ENCODE data around the gene RRAGD. TPM values are rescaled to one million over a fixed set of nuclear protein-coding genes. Genes with fewer than 3 reads are reported as not detected.

Gene RRAGD
- total RNA-seq, 1 donor from 2014 or later: 9.8 TPM

- peaks cover 8% of the 10 kb centered on the region for H3K36me3 Mint-ChIP-seq (ENCODE audit: low read depth, unreplicated experiment)
- peaks cover 4% of the 10 kb centered on the region for H3K27me3 Mint-ChIP-seq (ENCODE audit: unreplicated experiment)
- peaks cover 43% of the 10 kb centered on the region for H3K4me1 Mint-ChIP-seq (ENCODE audit: unreplicated experiment)
- no peak for DNase-seq (ENCODE audit: low spot score)
- H3K9me3 Mint-ChIP-seq (ENCODE audit: unreplicated experiment): no peaks in the 10 kb centered on the region
- no peak for TF ChIP-seq CTCF (IDR thresholded peaks at IDR 0.05; ENCODE audit: unreplicated experiment)
- peak overlapping the region; percentile 96 for H3K27ac Mint-ChIP-seq (ENCODE audit: unreplicated experiment)
- H3K4me3 Mint-ChIP-seq (ENCODE audit: unreplicated experiment): peak overlapping the region; percentile 98
Observed at GRCh38 chr6:89351671-89352277, 60.3 kb downstream of the RRAGD start.

- no peak for TF ChIP-seq CTCF (IDR thresholded peaks at IDR 0.05; ENCODE audit: unreplicated experiment)
- no peak for DNase-seq (ENCODE audit: low spot score)
- peaks cover 4% of the 10 kb centered on the region for H3K27me3 Mint-ChIP-seq (ENCODE audit: unreplicated experiment)
- no peaks in the 10 kb centered on the region for H3K9me3 Mint-ChIP-seq (ENCODE audit: unreplicated experiment)
- peaks cover 45% of the 10 kb centered on the region for H3K4me1 Mint-ChIP-seq (ENCODE audit: unreplicated experiment)
- peak overlapping the region; percentile 67 for H3K27ac Mint-ChIP-seq (ENCODE audit: unreplicated experiment)
- H3K4me3 Mint-ChIP-seq (ENCODE audit: unreplicated experiment): peak overlapping the region; percentile 98
- peaks cover 8% of the 10 kb centered on the region for H3K36me3 Mint-ChIP-seq (ENCODE audit: low read depth, unreplicated experiment)
Observed at GRCh38 chr6:89350281-89350966, 61.6 kb downstream of the RRAGD start.

GRCh38 chr6:89348372-89348771 lies 63.7 kb downstream of the RRAGD start:
- Mint-ChIP-seq H3K4me3 (ENCODE audit: unreplicated experiment) (no peak overlapping the region), H3K4me1 (ENCODE audit: unreplicated experiment) (peaks cover 54% of the 10 kb centered on the region), H3K27ac (ENCODE audit: unreplicated experiment) (no peak overlapping the region), H3K27me3 (ENCODE audit: unreplicated experiment) (peaks cover 2% of the 10 kb centered on the region), H3K9me3 (ENCODE audit: unreplicated experiment) (no peaks in the 10 kb centered on the region), H3K36me3 (ENCODE audit: low read depth, unreplicated experiment) (peaks cover 5% of the 10 kb centered on the region)
- TF ChIP-seq CTCF (IDR thresholded peaks at IDR 0.05; ENCODE audit: unreplicated experiment): no peak
- no peak for DNase-seq (ENCODE audit: low spot score)

GRCh38 chr6:89347825-89348224 lies 64.2 kb downstream of the RRAGD start:
- Mint-ChIP-seq H3K27me3 (ENCODE audit: unreplicated experiment) (peaks cover 2% of the 10 kb centered on the region), H3K4me1 (ENCODE audit: unreplicated experiment) (peaks cover 53% of the 10 kb centered on the region), H3K9me3 (ENCODE audit: unreplicated experiment) (no peaks in the 10 kb centered on the region), H3K36me3 (ENCODE audit: low read depth, unreplicated experiment) (peaks cover 5% of the 10 kb centered on the region), H3K27ac (ENCODE audit: unreplicated experiment) (no peak overlapping the region), H3K4me3 (ENCODE audit: unreplicated experiment) (no peak overlapping the region)
- TF ChIP-seq CTCF (IDR thresholded peaks at IDR 0.05; ENCODE audit: unreplicated experiment): no peak
- no peak for DNase-seq (ENCODE audit: low spot score)

GRCh38 chr6:89346433-89346832 lies 65.6 kb downstream of the RRAGD start:
- Mint-ChIP-seq H3K36me3 (ENCODE audit: low read depth, unreplicated experiment) (peaks cover 8% of the 10 kb centered on the region), H3K4me1 (ENCODE audit: unreplicated experiment) (peaks cover 49% of the 10 kb centered on the region), H3K27ac (ENCODE audit: unreplicated experiment) (no peak overlapping the region), H3K4me3 (ENCODE audit: unreplicated experiment) (no peak overlapping the region), H3K9me3 (ENCODE audit: unreplicated experiment) (no peaks in the 10 kb centered on the region), H3K27me3 (ENCODE audit: unreplicated experiment) (peaks cover 2% of the 10 kb centered on the region)
- DNase-seq (ENCODE audit: low spot score): no peak
- no peak for TF ChIP-seq CTCF (IDR thresholded peaks at IDR 0.05; ENCODE audit: unreplicated experiment)

Data from endothelial cell (in vitro differentiated cells).